Calu3 (cell line): Measurements from ENCODE around the gene TBL1X. TPM values are rescaled to one million over a fixed set of nuclear protein-coding genes. Genes with fewer than 3 reads are reported as not detected.

Experiments used
- BruUV-seq: library from RNA; stranded (reverse); fragments of 400-500 nt; replicated peaks from 2 replicates; lab custom pipeline; 2021; lab: Mats Ljungman, UMichigan
- CTCF ChIA-PET: fragments of 300-600 bp; sonication (Branson Sonifier 250); formaldehyde crosslinking; loops from one replicate; lab custom pipeline; 2022; ENCODE audit warnings: antibody characterized with exemption; lab: Charles Lee
- DNase-seq: peaks from one replicate; pipeline ENCODE4 v3.0.0; 2022
- H3K27ac Mint-ChIP-seq: one replicate; pipeline ENCODE4 v1.8.0; 2022; ENCODE audit warnings: mixed read lengths; ENCODE audit not compliant: unreplicated experiment
- H3K27me3 Mint-ChIP-seq: one replicate; pipeline ENCODE4 v1.8.0; 2022; ENCODE audit warnings: mixed read lengths; ENCODE audit not compliant: unreplicated experiment
- H3K36me3 Mint-ChIP-seq: one replicate; pipeline ENCODE4 v1.8.0; 2022; ENCODE audit warnings: mild to moderate bottlenecking, moderate library complexity, mixed read lengths; ENCODE audit not compliant: insufficient read depth, unreplicated experiment
- H3K4me1 Mint-ChIP-seq: one replicate; pipeline ENCODE4 v1.8.0; 2022; ENCODE audit warnings: mild to moderate bottlenecking, low read depth, mixed read lengths; ENCODE audit not compliant: unreplicated experiment
- H3K4me3 Mint-ChIP-seq: one replicate; pipeline ENCODE4 v1.8.0; 2022; ENCODE audit warnings: mild to moderate bottlenecking, low read depth, moderate library complexity, mixed read lengths; ENCODE audit not compliant: unreplicated experiment
- H3K9me3 Mint-ChIP-seq: one replicate; pipeline ENCODE4 v1.8.0; 2022; ENCODE audit warnings: low read depth, mixed read lengths; ENCODE audit not compliant: unreplicated experiment
- CTCF ChIP-seq: fragments of 200-600 bp; IDR thresholded peaks from one replicate; pipeline ENCODE4 v1.8.0; 2022; ENCODE audit warnings: antibody characterized with exemption; ENCODE audit not compliant: unreplicated experiment
- intact Hi-C: fragments of 100-400 bp; cut with micrococcal nuclease; formaldehyde crosslinking; loops from one replicate; pipeline ENCODE4 v1.10.0; 2022; ENCODE audit not compliant: unreplicated experiment
- total RNA-seq: library from RNA; stranded (reverse); gene quantifications from 2 replicates; pipeline ENCODE4 v1.2.3, GENCODE V29; 2022

The TBL1X gene
- total RNA-seq, 1 experiment from 2014 or later, result 25.0 TPM

- no peak for TF ChIP-seq CTCF
- Mint-ChIP-seq H3K27ac (no peak overlapping the region), H3K4me1 (no peaks in the 10 kb centered on the region), H3K9me3 (no peaks in the 10 kb centered on the region), H3K27me3 (no peaks in the 10 kb centered on the region), H3K4me3 (no peak overlapping the region), H3K36me3 (no peaks in the 10 kb centered on the region)
- BruUV-seq, result no TSS peak
- CTCF ChIA-PET, result no interaction called here
- DNase-seq, result no peak
- intact Hi-C loops, result no loop called here
Measured at GRCh38 chrX:9626379-9626778, 161.5 kb downstream of the TBL1X start.

- TF ChIP-seq CTCF, result no peak
- Mint-ChIP-seq H3K36me3 (no peaks in the 10 kb centered on the region), H3K27ac (no peak overlapping the region), H3K4me1 (no peaks in the 10 kb centered on the region), H3K4me3 (no peak overlapping the region), H3K27me3 (no peaks in the 10 kb centered on the region), H3K9me3 (no peaks in the 10 kb centered on the region)
- no peak for DNase-seq
- CTCF ChIA-PET, result no interaction called here
- BruUV-seq, result no TSS peak
- intact Hi-C loops, result no loop called here
Measured at GRCh38 chrX:9627922-9628321, 163.1 kb downstream of the TBL1X start.

- DNase-seq, result no peak
- no peaks in the 10 kb centered on the region for H3K4me1 Mint-ChIP-seq
- H3K27me3 Mint-ChIP-seq, result no peaks in the 10 kb centered on the region
- intact Hi-C loops, result no loop called here
- H3K36me3 Mint-ChIP-seq, result no peaks in the 10 kb centered on the region
- H3K4me3 Mint-ChIP-seq, result no peak overlapping the region
- no peak for TF ChIP-seq CTCF
- BruUV-seq, result no TSS peak
- H3K9me3 Mint-ChIP-seq, result no peaks in the 10 kb centered on the region
- H3K27ac Mint-ChIP-seq, result no peak overlapping the region
- CTCF ChIA-PET, result no interaction called here
Measured at GRCh38 chrX:9628779-9629493, 164.1 kb downstream of the TBL1X start.

- no peak for DNase-seq
- BruUV-seq, result no TSS peak
- H3K9me3 Mint-ChIP-seq, result no peaks in the 10 kb centered on the region
- CTCF ChIA-PET, result no interaction called here
- no peaks in the 10 kb centered on the region for H3K27me3 Mint-ChIP-seq
- H3K27ac Mint-ChIP-seq, result no peak overlapping the region
- no peaks in the 10 kb centered on the region for H3K4me1 Mint-ChIP-seq
- H3K4me3 Mint-ChIP-seq, result no peak overlapping the region
- intact Hi-C loops, result no loop called here
- no peaks in the 10 kb centered on the region for H3K36me3 Mint-ChIP-seq
- no peak for TF ChIP-seq CTCF
Measured at GRCh38 chrX:9634551-9634950, 169.7 kb downstream of the TBL1X start.
